Stimulated activated CD4-positive, alpha-beta T cell treated with anti-CD3 and anti-CD28 coated beads, TNF-alpha, amount 100 ng/mL, for 24 hours (primary cell): Measurements from ENCODE around the gene ABCD2.
"Not testable (repeated sequence)": the region's sequence is repeated elsewhere in the genome, so short reads cannot be mapped to it uniquely, and the experiment has no call there.

ENCODE experiments used
- DNase-seq, 3 experiments: peaks; one replicate each; pipeline ENCODE4 v3.0.0-alpha.2; 2020; ENCODE audit warnings: low read depth in 3 of 3

The ABCD2 gene

GRCh38 chr12:39619660-39620433, at the start of gene ABCD2:
TSS of gene ABCD2 (minus strand) at chr12:39619803. CDS start at chr12:39619615, 188 bp downstream.
- DNase-seq = peak; percentile 47 to 67 (median 60)

- no peak for DNase-seq
Measured at GRCh38 chr12:39660101-39660500, 40.5 kb upstream of the ABCD2 start.

- DNase-seq = no peak
Measured at GRCh38 chr12:39647383-39647782, 27.8 kb upstream of the ABCD2 start.

- DNase-seq = no peak
Measured at GRCh38 chr12:39646963-39647362, 27.4 kb upstream of the ABCD2 start.

GRCh38 chr12:39643052-39643451, 23.4 kb upstream of the ABCD2 start:
- no peak for DNase-seq

GRCh38 chr12:39638840-39639239, 19.2 kb upstream of the ABCD2 start:
- no peak for DNase-seq

- no peak for DNase-seq
Measured at GRCh38 chr12:39638178-39638577, 18.6 kb upstream of the ABCD2 start.

GRCh38 chr12:39632670-39633069, 13.1 kb upstream of the ABCD2 start:
- DNase-seq = no peak

- no peak for DNase-seq
Measured at GRCh38 chr12:39628836-39629235, 9.2 kb upstream of the ABCD2 start.

- DNase-seq = no peak
Measured at GRCh38 chr12:39627914-39628313, 8.3 kb upstream of the ABCD2 start.

- DNase-seq = no peak
Measured at GRCh38 chr12:39626033-39626814, 6.6 kb upstream of the ABCD2 start.

GRCh38 chr12:39623919-39624318, 4.3 kb upstream of the ABCD2 start:
- DNase-seq = no peak

- not testable (repeated sequence) for DNase-seq
Measured at GRCh38 chr12:39623160-39623559, 3.6 kb upstream of the ABCD2 start.

GRCh38 chr12:39622306-39622705, 2.7 kb upstream of the ABCD2 start:
- no peak for DNase-seq

GRCh38 chr12:39621670-39622069, 2.1 kb upstream of the ABCD2 start:
- DNase-seq = no peak

- peak in 2 of 3 experiments; percentile 48 to 54 for DNase-seq
Measured at GRCh38 chr12:39620659-39621658, 1.4 kb upstream of the ABCD2 start.

- no peak for DNase-seq
Measured at GRCh38 chr12:39619316-39619659, 315 bp downstream of the ABCD2 start.

- no peak for DNase-seq
Measured at GRCh38 chr12:39618701-39619100, 902 bp downstream of the ABCD2 start.

- no peak for DNase-seq
Measured at GRCh38 chr12:39617887-39618286, 1.7 kb downstream of the ABCD2 start.

- DNase-seq = no peak
Measured at GRCh38 chr12:39616666-39617065, 2.9 kb downstream of the ABCD2 start.

GRCh38 chr12:39616251-39616650, 3.4 kb downstream of the ABCD2 start:
- DNase-seq = no peak

- no peak for DNase-seq
Measured at GRCh38 chr12:39613525-39613924, 6.1 kb downstream of the ABCD2 start.
